SK-N-SH (cell line): ENCODE measurements around the gene TCF12. TPM values are rescaled to one million over a fixed set of nuclear protein-coding genes. Genes with fewer than 3 reads are reported as not detected.

ENCODE experiments used
- CTCF ChIA-PET: fragments of 300-600, 350-600 bp; formaldehyde crosslinking; extraction: SDS; loops from one replicate; lab custom pipeline; 2021; lab: Yijun Ruan, JAX
- POLR2A ChIA-PET: fragments of 350-600 bp; sonication (Branson Sonifier 250); formaldehyde crosslinking; extraction: SDS; loops from one replicate; lab custom pipeline; 2020; ENCODE audit warnings: antibody characterized with exemption, inconsistent platforms; lab: Yijun Ruan, JAX
- DNase-seq: peaks from one replicate; pipeline ENCODE4 v3.0.0; 2012
- H2AFZ ChIP-seq: fragments of 200-600 bp; sonication (generic); 2 replicates; pipeline ENCODE4 v1.8.1; 2016; ENCODE audit warnings: antibody characterized with exemption, mild to moderate bottlenecking, low read depth
- H3F3A ChIP-seq: fragments of 200-600 bp; sonication (generic); replicated peaks from 2 replicates; pipeline ENCODE3; 2016; ENCODE audit warnings: antibody characterized with exemption, mild to moderate bottlenecking; ENCODE audit not compliant: insufficient read depth
- H3K27ac ChIP-seq, 2 experiments: fragments of 200-500 bp in 1 of 2; fragments of 200-600 bp in 1 of 2; sonication (Bioruptor generic) in 1 of 2; sonication (generic), shearing (Covaris generic) in 1 of 2; 2 replicates each; pipeline versions ENCODE4 v1.5.1 to v1.6.1; 2014 to 2016; ENCODE audit warnings: low read depth in 2 of 2, inconsistent platforms in 1 of 2, low read length in 1 of 2, mild to moderate bottlenecking in 1 of 2, mixed read lengths in 1 of 2
- H3K27me3 ChIP-seq: fragments of 200-600 bp; sonication (generic), shearing (Covaris generic); 2 replicates; pipeline ENCODE4 v1.6.1; 2016; ENCODE audit warnings: mixed run types; ENCODE audit not compliant: insufficient read depth
- H3K36me3 ChIP-seq, 2 experiments: fragments of 200-500 bp in 1 of 2; fragments of 200-600 bp in 1 of 2; sonication (Bioruptor generic) in 1 of 2; sonication (generic) in 1 of 2; replicated peaks in 1 of 2; 2 replicates each; pipeline versions ENCODE3 to v1.5.1; 2014 to 2016; ENCODE audit warnings: low read length in 1 of 2, mild to moderate bottlenecking in 1 of 2; ENCODE audit not compliant: insufficient read depth in 2 of 2, control insufficient read depth in 1 of 2
- H3K4me1 ChIP-seq, 2 experiments: fragments of 200-500 bp in 1 of 2; fragments of 200-600 bp in 1 of 2; sonication (Bioruptor generic) in 1 of 2; sonication (generic), shearing (Covaris generic) in 1 of 2; 2 replicates each; pipeline versions ENCODE4 v1.5.1 to v1.6.1; 2014 to 2016; ENCODE audit warnings: low read depth in 1 of 2, low read length in 1 of 2, mixed run types in 1 of 2; ENCODE audit not compliant: insufficient read depth in 2 of 2, control insufficient read depth in 1 of 2
- H3K4me2 ChIP-seq: fragments of 200-600 bp; sonication (generic), shearing (Covaris generic); 2 replicates; pipeline ENCODE4 v1.6.1; 2017; ENCODE audit warnings: mixed run types
- H3K4me3 ChIP-seq, 2 experiments: fragments of 200-500 bp in 1 of 2; fragments of 200-600 bp in 1 of 2; sonication (Bioruptor generic) in 1 of 2; sonication (generic), shearing (Covaris generic) in 1 of 2; 2 replicates each; pipeline versions ENCODE4 v1.5.1 to v1.8.1; 2014 to 2016; ENCODE audit warnings: low read depth in 2 of 2, inconsistent platforms in 1 of 2, low read length in 1 of 2, mild to moderate bottlenecking in 1 of 2, mixed read lengths in 1 of 2, moderate library complexity in 1 of 2
- H3K79me2 ChIP-seq: fragments of 200-600 bp; sonication (generic); 2 replicates; pipeline ENCODE4 v1.8.1; 2017; ENCODE audit warnings: mild to moderate bottlenecking; ENCODE audit not compliant: insufficient read depth
- H3K9ac ChIP-seq: fragments of 200-600 bp; sonication (generic); 2 replicates; pipeline ENCODE4 v1.6.1; 2017; ENCODE audit warnings: mixed run types
- H3K9me2 ChIP-seq: fragments of 200-600 bp; sonication (generic); 2 replicates; pipeline ENCODE4 v1.6.1; 2017; ENCODE audit warnings: mixed run types
- H3K9me3 ChIP-seq: fragments of 200-600 bp; sonication (generic); 2 replicates; pipeline ENCODE4 v1.6.1; 2017; ENCODE audit warnings: mixed run types, mild to moderate bottlenecking, moderate library complexity
- H4K20me1 ChIP-seq: fragments of 200-600 bp; sonication (generic); 2 replicates; pipeline ENCODE4 v1.6.1; 2017; ENCODE audit warnings: mild to moderate bottlenecking, mixed run types; ENCODE audit not compliant: insufficient read depth
- CHD2 ChIP-seq: fragments of 150-350 bp; IDR thresholded peaks from 2 replicates; pipeline ENCODE4 v1.6.1; 2018; ENCODE audit warnings: low read length; ENCODE audit not compliant: partially characterized antibody
- ELF1 ChIP-seq: IDR thresholded peaks from 2 replicates; pipeline ENCODE4 v1.4.0; 2012
- FOSL2 ChIP-seq: IDR thresholded peaks from 2 replicates; pipeline ENCODE4 v1.4.0; 2012; ENCODE audit warnings: low read depth, mild to moderate bottlenecking, moderate library complexity, borderline replicate concordance
- FOXJ3 ChIP-seq: sonication (generic); formaldehyde crosslinking; IDR thresholded peaks from 2 replicates; pipeline ENCODE4 v1.5.1; 2020; ENCODE audit warnings: mild to moderate bottlenecking, missing genetic modification reagents
- FOXM1 ChIP-seq: IDR thresholded peaks from 2 replicates; pipeline ENCODE4 v1.4.0; 2012; ENCODE audit warnings: low read depth, mild to moderate bottlenecking
- GABPA ChIP-seq: IDR thresholded peaks from 2 replicates; pipeline ENCODE4 v1.4.0; 2012; ENCODE audit warnings: low read depth, mild to moderate bottlenecking
- GATA2 ChIP-seq: sonication (generic); formaldehyde crosslinking; IDR thresholded peaks from 2 replicates; pipeline ENCODE4 v1.5.0; 2020; ENCODE audit warnings: mild to moderate bottlenecking, missing genetic modification reagents
- IRF3 ChIP-seq: fragments of 150-350 bp; IDR thresholded peaks from 2 replicates; pipeline ENCODE4 v1.6.1; 2016; ENCODE audit warnings: mild to moderate bottlenecking, low read depth, low read length
- JUND ChIP-seq: IDR thresholded peaks from 2 replicates; pipeline ENCODE4 v1.4.0; 2012
- MXI1 ChIP-seq: IDR thresholded peaks from 2 replicates; pipeline ENCODE4 v1.6.1; 2012; ENCODE audit warnings: mild to moderate bottlenecking, low read depth, low read length, improper control_type of control experiment
- PBX3 ChIP-seq: IDR thresholded peaks from 2 replicates; pipeline ENCODE4; 2012
- POLR2AphosphoS5 ChIP-seq: IDR thresholded peaks from 2 replicates; pipeline ENCODE4 v1.6.1; 2012; ENCODE audit warnings: low read depth, low read length
- RAD21 ChIP-seq: IDR thresholded peaks from 2 replicates; pipeline ENCODE4 v1.6.1; 2012; ENCODE audit warnings: mild to moderate bottlenecking, low read length
- REST ChIP-seq: IDR thresholded peaks from 2 replicates; pipeline ENCODE4 v1.6.1; 2012; ENCODE audit warnings: mild to moderate bottlenecking, low read depth, low read length, moderate library complexity
- RFX5 ChIP-seq: IDR thresholded peaks from 2 replicates; pipeline ENCODE4 v1.6.1; 2012; ENCODE audit warnings: mild to moderate bottlenecking, improper control_type of control experiment, low read length
- RXRA ChIP-seq: IDR thresholded peaks from 2 replicates; pipeline ENCODE4 v1.4.0; 2012; ENCODE audit warnings: low read depth, mild to moderate bottlenecking, borderline replicate concordance
- SIN3A ChIP-seq: IDR thresholded peaks from 2 replicates; pipeline ENCODE4 v1.6.1; 2012; ENCODE audit warnings: low read depth, mild to moderate bottlenecking, low read length, moderate library complexity, borderline replicate concordance
- TEAD4 ChIP-seq: IDR thresholded peaks from 2 replicates; pipeline ENCODE4 v1.4.0; 2012; ENCODE audit warnings: mild to moderate bottlenecking, borderline replicate concordance; ENCODE audit not compliant: insufficient read depth
- YY1 ChIP-seq: IDR thresholded peaks from 2 replicates; pipeline ENCODE4 v1.4.0; 2012; ENCODE audit warnings: low read depth, mild to moderate bottlenecking
- ZBTB33 ChIP-seq: IDR thresholded peaks from 2 replicates; pipeline ENCODE4 v1.4.0; 2012; ENCODE audit warnings: low read depth, borderline replicate concordance
- WGBS: methylation state at CpG from one replicate; pipeline ENCODE4 v1.1.6; 2017; ENCODE audit warnings: low lambda C conversion rate; 5-methylcytosine and 5-hydroxymethylcytosine counted together
- polyA plus RNA-seq, 3 experiments: library from polyadenylated mRNA; depleted of rRNA; stranded (reverse); fragments of >200 nt; gene quantifications; 2 replicates each; pipeline ENCODE4 v1.2.3, GENCODE V29; 2012

The TCF12 gene
- polyA plus RNA-seq, 1 of the 3 experiments (the other 2 are of a cell fraction): 49.6 TPM

GRCh38 chr15:57189466-57189865 lies 271.0 kb downstream of the TCF12 start:
- H3F3A ChIP-seq: peaks cover 11% of the 10 kb centered on the region
- no peaks in the 10 kb centered on the region for H4K20me1 ChIP-seq
- no peaks in the 10 kb centered on the region for H3K9me2 ChIP-seq
- peaks cover 0 to 4% of the 10 kb centered on the region in 2 experiments; a peak in 1 of 4 replicates for H3K4me1 ChIP-seq
- no peak overlapping the region for H3K27ac ChIP-seq
- H3K36me3 ChIP-seq: peaks cover 4 to 39% of the 10 kb centered on the region in 2 experiments
- H2AFZ ChIP-seq: no peak overlapping the region
- no peak overlapping the region for H3K4me2 ChIP-seq
- WGBS: 100% methylated on average over 1 of the region's 1 CpG
- H3K4me3 ChIP-seq: no peak overlapping the region
- DNase-seq: no peak
- no peak overlapping the region for H3K9ac ChIP-seq
- TF ChIP-seq MXI1 (no peak), REST (no peak), PBX3 (no peak), GABPA (no peak), FOXJ3 (CRISPR knock-in tag) (no peak), YY1 (no peak), GATA2 (CRISPR knock-in tag) (no peak), IRF3 (no peak), CHD2 (no peak), RAD21 (no peak), SIN3A (no peak), POLR2AphosphoS5 (no peak), RFX5 (no peak), JUND (no peak), FOSL2 (no peak), RXRA (no peak), TEAD4 (no peak), ELF1 (no peak), ZBTB33 (no peak), FOXM1 (no peak)
- H3K79me2 ChIP-seq: peaks cover 3% of the 10 kb centered on the region; the same call in 1 of the 2 replicates
- CTCF ChIA-PET: interaction anchor here (1.0 to 1.8 kb wide), 3 partner anchors 9 to 43 kb away, joined by 3 to 7 read pairs (median 3); no protein-coding TSS in a partner anchor
- H3K27me3 ChIP-seq: no peaks in the 10 kb centered on the region
- POLR2A ChIA-PET: no interaction called here
- no peaks in the 10 kb centered on the region; the same call in 1 of the 2 replicates for H3K9me3 ChIP-seq
